Suprapubic skin (tissue), 4 donors: ENCODE results near the gene LAMA3. TPM values are rescaled to one million over a fixed set of nuclear protein-coding genes. Genes with fewer than 3 reads are reported as not detected.

Experiments
- DNase-seq, 2 donors: peaks; one replicate each; pipeline ENCODE4 v3.0.0-alpha.2; 2019; ENCODE audit warnings: low spot score in 2 of 2
- H3K27ac ChIP-seq: fragments of 200-600 bp; sonication (generic); one replicate; pipeline ENCODE4 v1.5.1; 2019
- H3K27me3 ChIP-seq: fragments of 200-600 bp; sonication (generic); one replicate; pipeline ENCODE4 v1.5.1; 2019
- H3K36me3 ChIP-seq: fragments of 200-600 bp; sonication (generic); one replicate; pipeline ENCODE4 v1.5.1; 2019
- H3K4me1 ChIP-seq: fragments of 200-600 bp; sonication (generic); one replicate; pipeline ENCODE4 v1.5.1; 2019
- H3K4me3 ChIP-seq: fragments of 200-600 bp; sonication (generic); one replicate; pipeline ENCODE4 v1.5.1; 2019; ENCODE audit warnings: mild to moderate bottlenecking
- H3K9me3 ChIP-seq: fragments of 200-600 bp; sonication (generic); one replicate; pipeline ENCODE4 v1.5.1; 2019
- CTCF ChIP-seq, 2 donors: fragments of 200-600 bp in 1 of 2; fragments of 450-650 bp in 1 of 2; sonication (generic) in 1 of 2; IDR thresholded peaks; one replicate each; pipeline ENCODE4 v1.5.1; 2016 to 2019; ENCODE audit warnings: antibody characterized with exemption in 2 of 2, mild to moderate bottlenecking in 1 of 2, moderate library complexity in 1 of 2
- EP300 ChIP-seq: sonication (generic); formaldehyde crosslinking; IDR thresholded peaks from one replicate; pipeline ENCODE4 v1.6.1; 2017; ENCODE audit warnings: antibody characterized with exemption
- POLR2A ChIP-seq, 2 donors: fragments of 450-650 bp; IDR thresholded peaks; one replicate each; pipeline ENCODE4 v1.6.1; 2017; ENCODE audit warnings: antibody characterized with exemption in 2 of 2, mild to moderate bottlenecking in 2 of 2, moderate library complexity in 2 of 2
- POLR2AphosphoS5 ChIP-seq, 3 donors: sonication (generic); formaldehyde crosslinking; IDR thresholded peaks; one replicate each; pipeline ENCODE4 v1.6.1; 2017; ENCODE audit warnings: antibody characterized with exemption in 3 of 3
- WGBS: methylation state at CpG from one replicate; pipeline ENCODE4 v1.1.5; 2018; 5-methylcytosine and 5-hydroxymethylcytosine counted together
- total RNA-seq, 4 donors: library from RNA; depleted of rRNA; stranded (reverse); fragments of >200 nt; gene quantifications; one replicate each; pipeline ENCODE4 v1.1.0, GENCODE V29; 2016

Gene LAMA3
- total RNA-seq, 4 donors from 2014 or later: 233 to 370 (median 253) TPM

- Histone ChIP-seq H3K9me3 (no peaks in the 10 kb centered on the region), H3K4me1 (no peaks in the 10 kb centered on the region), H3K4me3 (no peak overlapping the region), H3K27ac (no peak overlapping the region), H3K27me3 (no peaks in the 10 kb centered on the region), H3K36me3 (peaks cover 45% of the 10 kb centered on the region)
- no peak for TF ChIP-seq CTCF (IDR thresholded peaks at IDR 0.05)
- no peak for TF ChIP-seq EP300
- TF ChIP-seq POLR2AphosphoS5 (IDR thresholded peaks at IDR 0.05): no peak
- no peak for TF ChIP-seq POLR2A (IDR thresholded peaks at IDR 0.05)
- WGBS: 92% methylated on average over 7 of the region's 7 CpGs
- no peak for DNase-seq
These were observed 254.8 kb downstream of the LAMA3 start for GRCh38 chr18:23943903-23944624.

GRCh38 chr18:23945416-23946079, 256.3 kb downstream of the LAMA3 start:
- Histone ChIP-seq H3K36me3 (peaks cover 39% of the 10 kb centered on the region), H3K27ac (no peak overlapping the region), H3K4me3 (no peak overlapping the region), H3K27me3 (no peaks in the 10 kb centered on the region), H3K9me3 (no peaks in the 10 kb centered on the region), H3K4me1 (no peaks in the 10 kb centered on the region)
- WGBS: 88% methylated on average over 7 of the region's 7 CpGs
- no peak for DNase-seq
- TF ChIP-seq EP300 (no peak), POLR2A (IDR thresholded peaks at IDR 0.05) (no peak), POLR2AphosphoS5 (IDR thresholded peaks at IDR 0.05) (no peak), CTCF (IDR thresholded peaks at IDR 0.05) (no peak)

GRCh38 chr18:23949863-23950262, 260.6 kb downstream of the LAMA3 start:
- no peaks in the 10 kb centered on the region for H3K4me1 ChIP-seq
- H3K36me3 ChIP-seq: peaks cover 58% of the 10 kb centered on the region
- H3K9me3 ChIP-seq: no peaks in the 10 kb centered on the region
- no peak overlapping the region for H3K27ac ChIP-seq
- no peaks in the 10 kb centered on the region for H3K27me3 ChIP-seq
- 85% methylated on average over 5 of the region's 5 CpGs for WGBS
- DNase-seq: no peak
- TF ChIP-seq POLR2A (IDR thresholded peaks at IDR 0.05): no peak
- TF ChIP-seq CTCF (IDR thresholded peaks at IDR 0.05): no peak
- TF ChIP-seq POLR2AphosphoS5 (IDR thresholded peaks at IDR 0.05): no peak
- TF ChIP-seq EP300: no peak
- H3K4me3 ChIP-seq: no peak overlapping the region

GRCh38 chr18:23950644-23951043, 261.4 kb downstream of the LAMA3 start:
- no peak for TF ChIP-seq POLR2A (IDR thresholded peaks at IDR 0.05)
- no peak for TF ChIP-seq CTCF (IDR thresholded peaks at IDR 0.05)
- no peak for TF ChIP-seq EP300
- no peak for TF ChIP-seq POLR2AphosphoS5 (IDR thresholded peaks at IDR 0.05)
- no peak overlapping the region for H3K4me3 ChIP-seq
- DNase-seq: no peak
- H3K36me3 ChIP-seq: peaks cover 54% of the 10 kb centered on the region
- no peaks in the 10 kb centered on the region for H3K27me3 ChIP-seq
- no peaks in the 10 kb centered on the region for H3K9me3 ChIP-seq
- WGBS: 87% methylated on average over 3 of the region's 3 CpGs
- H3K4me1 ChIP-seq: no peaks in the 10 kb centered on the region
- no peak overlapping the region for H3K27ac ChIP-seq

GRCh38 chr18:23951206-23951605, 262.0 kb downstream of the LAMA3 start:
- no peaks in the 10 kb centered on the region for H3K9me3 ChIP-seq
- no peaks in the 10 kb centered on the region for H3K4me1 ChIP-seq
- no peak overlapping the region for H3K27ac ChIP-seq
- H3K4me3 ChIP-seq: no peak overlapping the region
- H3K36me3 ChIP-seq: peaks cover 58% of the 10 kb centered on the region
- TF ChIP-seq CTCF (IDR thresholded peaks at IDR 0.05) (no peak), POLR2A (IDR thresholded peaks at IDR 0.05) (no peak), POLR2AphosphoS5 (IDR thresholded peaks at IDR 0.05) (no peak), EP300 (no peak)
- H3K27me3 ChIP-seq: no peaks in the 10 kb centered on the region
- WGBS: 93% methylated on average over 5 of the region's 5 CpGs
- DNase-seq: no peak
